Measurements from ENCODE around the gene DLX1.
"Not testable (repeated sequence)": the region's sequence is repeated elsewhere in the genome, so short reads cannot be mapped to it uniquely, and the experiment has no call there.

Gene DLX1

DNA sequence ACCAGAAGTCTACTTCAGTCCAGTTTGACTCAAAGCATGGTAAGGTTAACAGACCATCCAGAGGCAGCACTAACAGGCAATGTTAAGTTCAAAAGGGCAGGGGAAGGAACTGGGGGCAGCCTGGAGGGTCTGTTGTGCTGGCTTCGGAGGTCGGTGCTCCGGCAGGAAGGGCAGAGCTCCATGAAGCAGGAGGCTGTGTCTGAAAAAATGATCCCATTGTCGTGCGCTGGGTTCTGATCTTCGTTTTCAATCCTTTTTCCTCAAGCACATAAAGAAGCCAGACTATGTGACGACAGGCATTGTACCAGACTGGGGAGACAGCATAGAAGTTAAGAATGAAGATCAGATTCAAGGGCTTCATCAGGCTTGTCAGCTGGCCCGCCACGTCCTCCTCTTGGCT lies 21.9 kb upstream of the DLX1 start:
- DNase-seq (ENCODE audit: low read depth in 1 of 2, low spot score in 1 of 2): no peak

GRCh38 chr2:172065111-172065510 lies 20.2 kb upstream of the DLX1 start:
- DNase-seq (ENCODE audit: low read depth in 1 of 2, low spot score in 1 of 2): no peak

DNA sequence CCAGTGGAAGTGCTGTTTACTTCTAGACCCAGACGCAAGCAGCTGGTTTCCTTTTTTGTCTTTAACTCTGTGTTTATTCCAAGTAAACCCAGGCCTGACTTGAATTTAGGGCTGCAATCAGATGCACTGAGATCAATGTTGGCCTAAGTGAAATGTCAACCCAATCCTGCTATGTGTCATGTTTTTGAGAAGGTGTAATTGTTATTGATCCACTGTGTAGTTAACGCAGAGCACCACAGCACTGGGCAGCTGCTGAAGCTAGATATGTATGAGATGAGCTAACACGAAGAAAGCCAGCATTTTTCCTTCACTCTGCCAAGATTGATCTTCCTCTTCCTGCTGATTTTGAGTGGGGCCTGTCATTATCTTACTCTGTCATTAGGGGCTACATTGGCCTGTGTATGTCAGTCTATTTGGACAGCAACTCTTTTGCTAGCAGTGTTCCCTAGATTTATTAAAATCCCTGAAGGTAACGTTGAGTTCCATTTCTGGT lies 18.9 kb upstream of the DLX1 start:
- no peak for DNase-seq (ENCODE audit: low read depth in 1 of 2, low spot score in 1 of 2)

- DNase-seq (ENCODE audit: low read depth in 1 of 2, low spot score in 1 of 2): not testable (repeated sequence)
Observed at GRCh38 chr2:172067905-172068304, 17.4 kb upstream of the DLX1 start.

DNA sequence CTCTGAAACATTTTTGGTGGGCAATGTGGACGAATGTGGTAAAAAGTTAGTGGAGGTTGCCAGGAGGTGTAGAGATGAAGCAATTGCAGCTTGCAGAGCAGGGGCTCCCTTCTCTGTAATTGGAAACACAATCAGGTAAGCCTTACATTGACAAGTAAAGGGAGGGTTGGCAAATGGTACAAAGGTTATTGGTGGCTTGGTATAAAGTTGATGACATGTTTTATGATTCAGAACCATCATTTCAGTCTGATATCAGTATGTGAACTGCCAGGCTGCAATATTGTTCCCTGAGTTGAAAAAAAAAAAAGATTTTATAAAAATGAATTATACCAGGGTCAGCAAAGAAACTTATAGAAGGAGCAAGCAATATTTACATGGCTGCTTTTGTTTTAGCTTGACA lies 14.4 kb upstream of the DLX1 start:
- DNase-seq (ENCODE audit: low read depth in 1 of 2, low spot score in 1 of 2): no peak

DNA sequence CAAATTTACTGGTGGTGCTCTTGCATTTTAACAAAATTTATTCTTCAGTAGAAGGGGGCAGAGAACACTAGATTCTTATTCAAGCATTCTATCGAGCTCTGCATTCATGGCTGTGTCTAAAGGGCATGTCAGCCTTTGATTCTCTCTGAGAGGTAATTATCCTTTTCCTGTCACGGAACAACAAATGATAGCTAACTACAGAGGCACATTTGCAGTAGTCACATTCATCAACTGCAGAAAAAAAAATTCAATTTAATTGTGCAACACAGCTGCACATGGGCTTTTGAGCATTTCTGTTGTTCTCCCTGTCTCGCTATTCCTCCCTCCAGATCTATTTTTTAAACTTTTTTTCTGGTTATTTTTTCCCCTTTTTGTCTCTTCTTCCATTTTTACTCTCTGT lies 13.0 kb upstream of the DLX1 start:
- no peak for DNase-seq (ENCODE audit: low read depth in 1 of 2, low spot score in 1 of 2)

DNA sequence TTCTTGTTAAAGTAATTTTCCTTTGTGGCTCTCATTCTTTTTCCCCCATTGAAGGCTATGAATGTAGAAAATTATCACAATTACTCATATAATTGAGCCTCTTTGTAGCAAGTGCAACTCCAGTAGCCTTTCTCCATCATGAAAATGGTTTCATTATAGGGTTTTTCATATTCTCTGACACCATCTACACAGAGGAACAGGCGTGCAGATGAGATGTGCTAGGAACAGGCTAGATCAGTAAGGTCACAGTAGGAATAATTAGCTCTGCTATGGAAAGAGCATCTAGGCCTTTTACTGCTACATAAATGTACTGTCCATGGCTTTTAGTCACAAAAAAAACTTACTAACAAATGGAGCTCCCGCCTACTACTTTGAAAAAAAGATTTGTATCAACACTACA lies 12.6 kb upstream of the DLX1 start:
- DNase-seq (ENCODE audit: low read depth in 1 of 2, low spot score in 1 of 2): no peak

GRCh38 chr2:172073518-172073917 lies 11.8 kb upstream of the DLX1 start:
- DNase-seq (ENCODE audit: low read depth in 1 of 2, low spot score in 1 of 2): no peak

DNA sequence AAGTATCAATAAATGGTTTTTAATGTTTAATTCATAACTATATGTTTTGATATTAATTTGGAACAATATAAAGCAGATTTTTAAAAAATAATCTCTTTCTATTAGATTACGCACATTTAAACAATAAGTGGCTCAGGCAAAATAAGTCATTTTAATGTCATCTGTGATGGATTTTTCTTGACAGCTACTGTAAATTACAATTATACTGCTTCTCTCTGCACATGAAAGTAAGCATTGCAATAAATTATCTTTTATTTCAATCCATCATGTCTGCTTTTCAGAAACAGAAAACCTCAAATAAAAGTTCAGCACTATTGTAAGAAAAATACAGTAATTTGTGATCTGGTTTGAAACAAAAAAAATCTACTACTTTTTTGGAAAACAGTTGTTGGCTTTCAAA lies 11.1 kb upstream of the DLX1 start:
- no peak for DNase-seq (ENCODE audit: low read depth in 1 of 2, low spot score in 1 of 2)

- DNase-seq (ENCODE audit: low read depth in 1 of 2, low spot score in 1 of 2): no peak
Observed at GRCh38 chr2:172079416-172079815, 5.9 kb upstream of the DLX1 start.

DNA sequence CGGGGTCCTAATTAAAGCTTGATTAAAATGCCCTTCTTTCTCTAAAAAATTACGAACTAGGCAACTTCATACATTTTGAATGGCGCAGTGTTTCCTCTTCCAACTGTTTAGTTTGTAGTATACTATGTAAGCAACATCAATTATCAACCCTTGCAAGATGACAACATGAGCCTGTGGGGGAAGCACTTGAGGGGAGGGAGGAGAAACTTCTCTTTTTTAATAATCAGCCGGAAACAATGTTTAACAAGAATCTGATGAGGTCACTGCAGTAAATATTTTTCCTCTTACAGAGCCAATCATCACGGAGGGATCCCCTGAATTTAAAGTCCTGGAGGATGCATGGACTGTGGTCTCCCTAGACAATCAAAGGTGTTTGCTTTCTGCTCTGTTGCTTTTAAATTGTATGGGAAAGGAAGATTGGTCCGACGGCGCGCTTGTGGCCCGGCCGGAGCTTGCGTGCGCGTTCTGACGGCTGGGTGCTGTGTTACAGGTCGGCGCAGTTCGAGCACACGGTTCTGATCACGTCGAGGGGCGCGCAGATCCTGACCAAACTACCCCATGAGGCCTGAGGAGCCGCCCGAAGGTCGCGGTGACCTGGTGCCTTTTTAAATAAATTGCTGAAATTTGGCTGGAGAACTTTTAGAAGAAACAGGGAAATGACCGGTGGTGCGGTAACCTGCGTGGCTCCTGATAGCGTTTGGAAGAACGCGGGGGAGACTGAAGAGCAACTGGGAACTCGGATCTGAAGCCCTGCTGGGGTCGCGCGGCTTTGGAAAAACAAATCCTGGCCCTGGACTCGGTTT lies 5.3 kb upstream of the DLX1 start:
- DNase-seq (ENCODE audit: low read depth in 1 of 2, low spot score in 1 of 2): no peak

- no peak for DNase-seq (ENCODE audit: low read depth in 1 of 2, low spot score in 1 of 2)
Observed at GRCh38 chr2:172080641-172081220, 4.6 kb upstream of the DLX1 start.

DNA sequence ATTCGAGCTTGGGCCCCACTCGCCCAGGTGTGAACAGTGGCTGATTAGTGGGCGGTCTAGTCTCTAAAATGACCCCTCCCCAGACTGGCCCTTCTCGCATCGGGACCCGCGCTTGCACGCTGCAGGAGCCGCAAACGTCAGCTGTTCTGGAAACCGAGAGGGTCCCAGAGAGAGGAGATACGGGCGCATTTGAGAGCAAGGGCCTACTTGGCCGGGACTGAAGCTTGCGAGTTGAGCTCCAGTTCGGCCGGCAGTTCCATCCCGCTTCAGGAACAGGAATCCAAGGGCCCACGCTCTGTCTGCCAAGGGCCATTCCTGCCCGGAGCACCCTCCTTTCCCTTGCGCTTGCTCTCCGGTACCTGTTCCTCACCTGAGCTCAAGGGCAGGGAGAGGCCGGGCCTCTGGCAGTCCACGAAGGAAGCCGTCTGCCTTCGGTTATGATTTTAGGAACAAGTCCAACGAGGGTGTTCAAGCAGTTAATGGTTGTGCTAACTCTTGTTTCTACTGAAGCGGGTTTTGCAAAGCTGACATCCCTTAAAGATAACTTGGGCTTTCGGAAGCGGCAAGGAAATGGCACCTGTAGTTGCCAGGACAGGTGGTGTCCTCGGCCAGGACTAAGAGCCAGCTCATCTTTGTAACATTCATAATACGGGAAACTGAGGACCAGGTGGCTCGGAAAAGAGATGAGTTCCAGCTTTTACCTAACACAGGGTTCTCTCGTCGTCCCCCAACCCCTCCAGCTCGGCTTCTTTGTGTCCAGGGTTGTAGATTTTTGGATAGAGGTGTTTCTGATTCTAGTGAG lies 3.9 kb upstream of the DLX1 start:
- DNase-seq (ENCODE audit: low read depth in 1 of 2, low spot score in 1 of 2): no peak

GRCh38 chr2:172082105-172082943 lies 3.0 kb upstream of the DLX1 start:
- no peak for DNase-seq (ENCODE audit: low read depth in 1 of 2, low spot score in 1 of 2)

DNA sequence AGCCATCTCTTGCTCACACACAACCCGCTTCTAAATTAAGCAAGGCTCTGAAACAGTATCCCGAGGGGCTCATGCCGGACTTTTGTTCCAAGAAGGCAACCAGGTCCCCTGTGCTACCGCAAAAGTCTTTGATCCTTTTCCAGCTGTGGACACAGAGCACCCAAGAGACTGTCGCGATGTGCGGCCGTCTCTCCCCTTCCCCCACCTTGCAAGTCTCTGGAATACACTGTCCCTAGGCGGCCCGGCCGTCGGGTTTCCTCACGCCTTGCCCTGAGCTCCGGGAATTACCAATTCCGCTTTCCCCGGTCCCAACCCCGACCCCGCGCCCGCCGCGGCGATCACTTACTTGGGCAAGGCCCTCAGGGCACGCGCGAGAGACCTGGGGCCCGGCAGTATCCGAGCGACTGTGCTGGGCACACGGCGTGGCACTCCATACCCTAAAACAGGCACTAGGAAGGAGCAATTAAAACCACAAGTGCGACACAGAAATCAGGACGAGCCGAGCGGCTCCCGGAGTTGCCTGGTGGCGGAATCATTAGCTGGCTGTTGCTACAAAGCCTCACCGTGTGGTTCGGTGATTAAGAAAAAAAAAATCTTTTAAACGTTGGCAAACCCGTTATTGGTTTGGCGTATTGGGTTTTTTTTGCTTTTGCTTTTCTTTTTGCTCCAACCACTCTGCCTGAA lies 2.2 kb upstream of the DLX1 start:
- no peak for DNase-seq (ENCODE audit: low read depth in 1 of 2, low spot score in 1 of 2)

- no peak for DNase-seq (ENCODE audit: low read depth in 1 of 2, low spot score in 1 of 2)
Observed at GRCh38 chr2:172083628-172084394, 1.5 kb upstream of the DLX1 start.

DNA sequence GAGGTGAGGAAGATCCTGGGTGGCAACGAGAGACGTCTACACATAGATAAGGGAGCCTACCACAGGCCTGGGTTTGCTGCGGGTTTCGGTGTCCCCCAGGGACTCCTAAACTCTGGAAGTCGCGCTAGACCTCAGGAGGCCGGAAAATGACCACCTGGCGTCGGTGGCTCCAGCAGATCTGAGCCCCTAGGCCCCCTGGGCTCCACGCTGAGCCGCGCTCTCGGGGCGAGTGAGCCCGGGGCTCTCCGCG lies 987 bp upstream of the DLX1 start:
- DNase-seq (ENCODE audit: low read depth in 1 of 2, low spot score in 1 of 2): no peak

DNA sequence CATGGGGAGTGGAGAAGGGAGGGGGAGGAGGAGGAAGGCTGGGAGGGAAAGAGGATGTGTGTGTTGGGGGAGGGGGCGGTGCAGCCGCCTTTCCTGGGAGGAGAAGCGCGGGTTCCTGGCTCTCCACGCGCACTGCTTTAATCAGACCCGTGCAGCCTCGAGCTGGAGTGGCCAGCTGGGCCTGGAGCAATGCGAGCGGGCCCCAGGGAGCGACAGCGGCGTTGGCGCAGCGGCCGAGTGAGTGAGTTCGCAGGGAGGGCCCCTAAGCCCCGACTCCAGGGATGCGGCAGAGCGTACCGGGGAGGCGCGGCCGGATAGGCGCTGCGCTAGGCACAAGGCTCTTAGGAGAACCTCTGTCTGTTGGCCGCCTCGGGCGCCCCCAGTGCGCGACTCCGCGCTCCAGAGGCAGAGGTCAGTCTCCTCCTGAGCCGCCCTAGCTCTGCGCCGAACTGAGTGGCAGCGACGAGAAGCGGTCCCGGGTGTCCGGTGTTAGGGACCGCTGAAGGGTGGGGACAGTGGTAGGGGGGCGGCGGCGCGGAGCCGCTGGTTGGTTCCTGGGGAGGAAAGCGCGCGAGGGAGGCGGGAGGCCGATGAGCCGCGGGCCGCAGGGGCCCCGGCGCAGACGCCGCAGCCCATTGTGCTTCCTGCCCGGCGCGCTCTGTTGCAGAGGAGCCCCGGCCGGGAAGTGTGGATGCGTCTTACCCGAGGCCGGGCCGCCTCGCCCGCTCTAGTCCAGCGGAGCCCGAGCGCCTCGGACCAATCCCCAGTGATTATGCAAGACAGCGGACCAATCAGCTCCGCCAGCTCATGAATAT lies 455 bp upstream of the DLX1 start:
- no peak for DNase-seq (ENCODE audit: low read depth in 1 of 2, low spot score in 1 of 2)

All from activated T-helper 1 cell treated with anti-CD3 and anti-CD28 coated beads, Interleukin-2, amount 50 U/mL, for 16 hours (primary cell).